ENCODE measurements around the gene DMBT1.

DNA sequence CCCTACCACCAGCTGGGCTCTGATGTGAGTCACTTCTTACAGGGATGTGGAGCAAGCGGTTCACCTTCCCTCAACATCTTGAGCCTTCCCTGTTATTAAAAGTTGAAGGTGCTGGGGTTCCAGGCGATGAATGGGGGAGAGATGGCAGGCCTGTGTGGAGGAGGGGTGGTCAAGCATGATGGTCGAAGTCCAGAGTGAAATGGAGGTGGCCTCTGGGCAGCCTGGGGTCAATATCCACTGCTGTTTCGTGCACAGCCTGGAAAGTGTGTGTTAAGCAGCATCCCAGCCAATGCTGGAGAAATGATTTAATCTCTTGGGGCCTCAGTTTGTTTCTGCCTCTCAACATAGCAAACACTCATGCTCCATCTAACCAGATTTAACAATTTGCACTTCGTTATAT lies 33.7 kb upstream of the DMBT1 start:
- TF ChIP-seq, protein P1, sequence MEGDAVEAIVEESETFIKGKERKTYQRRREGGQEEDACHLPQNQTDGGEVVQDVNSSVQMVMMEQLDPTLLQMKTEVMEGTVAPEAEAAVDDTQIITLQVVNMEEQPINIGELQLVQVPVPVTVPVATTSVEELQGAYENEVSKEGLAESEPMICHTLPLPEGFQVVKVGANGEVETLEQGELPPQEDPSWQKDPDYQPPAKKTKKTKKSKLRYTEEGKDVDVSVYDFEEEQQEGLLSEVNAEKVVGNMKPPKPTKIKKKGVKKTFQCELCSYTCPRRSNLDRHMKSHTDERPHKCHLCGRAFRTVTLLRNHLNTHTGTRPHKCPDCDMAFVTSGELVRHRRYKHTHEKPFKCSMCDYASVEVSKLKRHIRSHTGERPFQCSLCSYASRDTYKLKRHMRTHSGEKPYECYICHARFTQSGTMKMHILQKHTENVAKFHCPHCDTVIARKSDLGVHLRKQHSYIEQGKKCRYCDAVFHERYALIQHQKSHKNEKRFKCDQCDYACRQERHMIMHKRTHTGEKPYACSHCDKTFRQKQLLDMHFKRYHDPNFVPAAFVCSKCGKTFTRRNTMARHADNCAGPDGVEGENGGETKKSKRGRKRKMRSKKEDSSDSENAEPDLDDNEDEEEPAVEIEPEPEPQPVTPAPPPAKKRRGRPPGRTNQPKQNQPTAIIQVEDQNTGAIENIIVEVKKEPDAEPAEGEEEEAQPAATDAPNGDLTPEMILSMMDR (IDR thresholded peaks at IDR 0.05; ENCODE audit: borderline replicate concordance, extremely low read depth, low read length, poor library complexity, severe bottlenecking): no peak
- no peak for TF ChIP-seq EZH2 (IDR thresholded peaks at IDR 0.05; ENCODE audit: borderline replicate concordance, low read depth, low read length, severe bottlenecking)

Measured in DND-41 (cell line).